Measurements from ENCODE around the gene SPATA2L. TPM values are rescaled to one million over a fixed set of nuclear protein-coding genes. Genes with fewer than 3 reads are reported as not detected.

SPATA2L gene
- total RNA-seq, 4 donors from 2014 or later = 6.1 to 26.1 (median 8.9) TPM

GRCh38 chr16:89658221-89658879 lies 43.2 kb downstream of the SPATA2L start:
- H3K4me1 ChIP-seq = peaks cover 13 to 39% (median 15%) of the 10 kb centered on the region in 3 donors
- H3K9me3 ChIP-seq = no peaks in the 10 kb centered on the region
- DNase-seq = no peak
- 8 to 18% methylated on average over 23 to 27 of the region's 27 CpGs for WGBS, 2 donors
- H3K27me3 ChIP-seq = no peaks in the 10 kb centered on the region
- intact Hi-C loops (cut with DNase I) = no loop called here
- TF ChIP-seq POLR2A (IDR thresholded peaks at IDR 0.05) (peak in 1 of 4 donors; percentile 3), CTCF (IDR thresholded peaks at IDR 0.05) (no peak)
- H3K4me3 ChIP-seq = peak overlapping the region; percentile 91 to 99 (median 98)
- H3K27ac ChIP-seq = peak overlapping the region; percentile 89 to 95 (median 93)
- peaks cover 0 to 45% (median 0%) of the 10 kb centered on the region in 3 donors for H3K36me3 ChIP-seq

- 0% methylated on average over 15 of the region's 99 CpGs; no CpG with 5 or more reads in 1 of the 2 donors for WGBS, 2 donors
- Histone ChIP-seq H3K9me3 (no peaks in the 10 kb centered on the region), H3K27me3 (no peaks in the 10 kb centered on the region), H3K4me3 (peak within 1 kb of the TSS; percentile 91 to 99 (median 98)), H3K4me1 (peaks cover 13 to 39% (median 15%) of the 10 kb centered on the region in 3 donors), H3K27ac (peak within 1 kb of the TSS; percentile 89 to 95 (median 93)), H3K36me3 (peaks cover 0 to 45% (median 0%) of the 10 kb centered on the region in 3 donors)
- TF ChIP-seq CTCF (IDR thresholded peaks at IDR 0.05) = no peak
- TF ChIP-seq POLR2A (IDR thresholded peaks at IDR 0.05) = peak in 3 of 4 donors; percentile 36 to 43 (median 39)
- DNase-seq = peak; percentile 48
- intact Hi-C loops (cut with DNase I) = no loop called here
Observed at GRCh38 chr16:89657442-89658220, 43.9 kb downstream of the SPATA2L start, which contains the start of the genes CHMP1A and SPATA33. Gene CHMP1A (minus strand): TSS chr16:89657708. CDS start chr16:89657588, 120 bp downstream. Gene SPATA33 (plus strand): TSS chr16:89657836. CDS start chr16:89657912, 76 bp downstream.

GRCh38 chr16:89656435-89657121 lies 44.9 kb downstream of the SPATA2L start:
- TF ChIP-seq CTCF (IDR thresholded peaks at IDR 0.05) (no peak), POLR2A (IDR thresholded peaks at IDR 0.05) (no peak)
- Histone ChIP-seq H3K9me3 (no peaks in the 10 kb centered on the region), H3K36me3 (peaks cover 0 to 45% (median 4%) of the 10 kb centered on the region in 3 donors), H3K27ac (peak overlapping the region; percentile 89 to 95 (median 93)), H3K4me3 (peak overlapping the region; percentile 91 to 99 (median 98)), H3K27me3 (no peaks in the 10 kb centered on the region), H3K4me1 (peaks cover 13 to 39% (median 15%) of the 10 kb centered on the region in 3 donors)
- no peak for DNase-seq
- intact Hi-C loops (cut with DNase I) = no loop called here
- 56 to 61% methylated on average over 4 to 8 of the region's 32 CpGs for WGBS, 2 donors

- H3K4me3 ChIP-seq = no peak overlapping the region
- H3K4me1 ChIP-seq = peaks cover 13 to 39% (median 15%) of the 10 kb centered on the region in 3 donors
- 82 to 90% methylated on average over 9 to 10 of the region's 10 CpGs for WGBS, 2 donors
- no peak for TF ChIP-seq POLR2A (IDR thresholded peaks at IDR 0.05)
- TF ChIP-seq CTCF (IDR thresholded peaks at IDR 0.05) = no peak
- no peaks in the 10 kb centered on the region for H3K27me3 ChIP-seq
- H3K27ac ChIP-seq = no peak overlapping the region
- intact Hi-C loops (cut with DNase I) = no loop called here
- no peak for DNase-seq
- H3K36me3 ChIP-seq = peaks cover 0 to 45% (median 4%) of the 10 kb centered on the region in 3 donors
- H3K9me3 ChIP-seq = no peaks in the 10 kb centered on the region
Observed at GRCh38 chr16:89655062-89655643, 46.4 kb downstream of the SPATA2L start.

Data from esophagus squamous epithelium (tissue), 5 donors.